Measurements from ENCODE around the gene SPIRE2. TPM values are rescaled to one million over a fixed set of nuclear protein-coding genes. Genes with fewer than 3 reads are reported as not detected.

Gene SPIRE2
- total and polyA plus RNA-seq, 2 of the 13 experiments (the other 11 are each of a cell fraction or from before 2014, with no cell fraction given): 13.3 to 37.5 TPM

- TF ChIP-seq MXD1 (CRISPR knock-in tag; IDR thresholded peaks at IDR 0.05) (peak; percentile 79; the same call in 1 of the 2 replicates), RORA (CRISPR knock-in tag; IDR thresholded peaks at IDR 0.05) (no peak), DR1 (CRISPR knock-in tag; IDR thresholded peaks at IDR 0.05) (no peak), ZNF724P (CRISPR knock-in tag; IDR thresholded peaks at IDR 0.05; ENCODE audit: borderline replicate concordance) (no peak), ZNF556 (CRISPR knock-in tag; IDR thresholded peaks at IDR 0.05; ENCODE audit: borderline replicate concordance) (no peak), RNF2 (conservative IDR thresholded peaks at IDR 0.05; ENCODE audit: low read depth) (no peak), ZNF142 (CRISPR knock-in tag; IDR thresholded peaks at IDR 0.05) (peak; percentile 19; the same call in 1 of the 2 replicates), ZNF629 (CRISPR knock-in tag; conservative IDR thresholded peaks at IDR 0.05) (no peak), TFAP4 (IDR thresholded peaks at IDR 0.05; ENCODE audit: borderline replicate concordance, low read depth) (no peak; the same call in 1 of the 2 replicates), SNAPC4 (CRISPR knock-in tag; IDR thresholded peaks at IDR 0.05) (peak; percentile 74; the same call in 1 of the 2 replicates), ISL2 (CRISPR knock-in tag; IDR thresholded peaks at IDR 0.05) (no peak), SALL2 (CRISPR knock-in tag; IDR thresholded peaks at IDR 0.05) (no peak; the same call in 1 of the 2 replicates)
- TF ChIP-seq, protein P1, sequence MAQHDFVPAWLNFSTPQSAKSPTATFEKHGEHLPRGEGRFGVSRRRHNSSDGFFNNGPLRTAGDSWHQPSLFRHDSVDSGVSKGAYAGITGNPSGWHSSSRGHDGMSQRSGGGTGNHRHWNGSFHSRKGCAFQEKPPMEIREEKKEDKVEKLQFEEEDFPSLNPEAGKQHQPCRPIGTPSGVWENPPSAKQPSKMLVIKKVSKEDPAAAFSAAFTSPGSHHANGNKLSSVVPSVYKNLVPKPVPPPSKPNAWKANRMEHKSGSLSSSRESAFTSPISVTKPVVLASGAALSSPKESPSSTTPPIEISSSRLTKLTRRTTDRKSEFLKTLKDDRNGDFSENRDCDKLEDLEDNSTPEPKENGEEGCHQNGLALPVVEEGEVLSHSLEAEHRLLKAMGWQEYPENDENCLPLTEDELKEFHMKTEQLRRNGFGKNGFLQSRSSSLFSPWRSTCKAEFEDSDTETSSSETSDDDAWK (CRISPR knock-in tag; IDR thresholded peaks at IDR 0.05): no peak
Observed at GRCh38 chr16:89827383-89828198, 684 bp upstream of the SPIRE2 start (continued).

Data from HepG2 (cell line).